HepG2 (cell line): ENCODE data around the gene YPEL3. TPM values are rescaled to one million over a fixed set of nuclear protein-coding genes. Genes with fewer than 3 reads are reported as not detected.
A peak's percentile ranks its signal among the peaks of the same experiment; 100 is the strongest.

ENCODE experiments used
- BORCS8-MEF2B ChIP-seq: sonication (generic); formaldehyde crosslinking; IDR thresholded peaks from 2 replicates; pipeline ENCODE4 v1.8.0; 2022; ENCODE audit warnings: mild to moderate bottlenecking, missing genetic modification reagents
- CC2D1A ChIP-seq: sonication (generic); formaldehyde crosslinking; IDR thresholded peaks from 2 replicates; pipeline ENCODE4 v1.8.1; 2023; ENCODE audit warnings: mild to moderate bottlenecking, missing genetic modification reagents
- CCDC6 ChIP-seq: sonication (generic); formaldehyde crosslinking; IDR thresholded peaks from 2 replicates; pipeline ENCODE4 v1.8.1; 2022; ENCODE audit warnings: mild to moderate bottlenecking, missing genetic modification reagents, moderate library complexity
- KLF11 ChIP-seq: IDR thresholded peaks from 2 replicates; pipeline ENCODE4 v1.6.1; 2016; ENCODE audit warnings: missing compliant biosample characterization
- KLF13 ChIP-seq: sonication (generic); formaldehyde crosslinking; IDR thresholded peaks from 2 replicates; pipeline ENCODE4 v1.4.0; 2020; ENCODE audit warnings: mild to moderate bottlenecking, missing genetic modification reagents
- KLF16 ChIP-seq, 2 experiments: sonication (generic) in 1 of 2; formaldehyde crosslinking in 1 of 2; IDR thresholded peaks; 2 replicates each; pipeline versions ENCODE4 v1.6.1 to v1.8.0; 2016 to 2023; ENCODE audit warnings: missing genetic modification reagents in 2 of 2, missing compliant biosample characterization in 1 of 2
- MIXL1 ChIP-seq: IDR thresholded peaks from 2 replicates; pipeline ENCODE4 v1.6.1; 2016
- RAD21 ChIP-seq: fragments of 450-650 bp; formaldehyde crosslinking; IDR thresholded peaks from 2 replicates; pipeline ENCODE4 v1.5.0; 2020; ENCODE audit warnings: mild to moderate bottlenecking
- XBP1 ChIP-seq: sonication (generic); formaldehyde crosslinking; IDR thresholded peaks from 2 replicates; pipeline ENCODE4 v1.5.0; 2020; ENCODE audit warnings: missing genetic modification reagents
- ZNF121 ChIP-seq: sonication (generic); formaldehyde crosslinking; IDR thresholded peaks from 2 replicates; pipeline ENCODE4 v1.5.0; 2020; ENCODE audit warnings: mild to moderate bottlenecking, missing genetic modification reagents
- ZNF7 ChIP-seq: IDR thresholded peaks from 2 replicates; pipeline ENCODE4 v1.6.1; 2016; ENCODE audit warnings: missing biosample characterization, missing genetic modification reagents
- polyA plus RNA-seq, 8 experiments: library from polyadenylated mRNA; depleted of rRNA in 3 of 8; stranded (reverse) in 7 of 8; unstranded in 1 of 8; fragments of >200 nt; fragmentation: Illumina TruSeq in 4 of 8; extraction: Trizol in 4 of 8; gene quantifications; 2 replicates each; pipeline versions ENCODE4 v1.2.1 to v1.2.3, GENCODE V29; 2011 to 2016; ENCODE audit warnings: low read depth in 4 of 8, missing spikeins in 1 of 8, mixed read lengths in 1 of 8; ENCODE audit not compliant: insufficient read depth in 1 of 8
- total RNA-seq, 5 experiments: library from RNA; depleted of rRNA; stranded (reverse); fragments of >200 nt; fragmentation: Illumina TruSeq; extraction: Trizol; gene quantifications; 2 replicates each; pipeline ENCODE4 v1.2.3, GENCODE V29; 2016; ENCODE audit warnings: low read depth in 1 of 5
- TF ChIP-seq, protein P1 (sequence below): sonication (generic); formaldehyde crosslinking; IDR thresholded peaks from 2 replicates; pipeline ENCODE4 v1.4.0; 2020; ENCODE audit warnings: missing genetic modification reagents, mild to moderate bottlenecking, borderline replicate concordance
- TF ChIP-seq, protein P2 (sequence below), 2 experiments: fragments of 450-650 bp in 1 of 2; sonication (generic) in 1 of 2; formaldehyde crosslinking in 1 of 2; IDR thresholded peaks; 2 replicates each; pipeline versions ENCODE4 v1.6.1 to v1.8.0; 2016 to 2022; ENCODE audit warnings: antibody characterized with exemption in 1 of 2, mild to moderate bottlenecking in 1 of 2, missing genetic modification reagents in 1 of 2
- TF ChIP-seq, protein P3 (sequence below): sonication (generic); formaldehyde crosslinking; IDR thresholded peaks from 2 replicates; pipeline ENCODE4 v1.5.0; 2020; ENCODE audit warnings: missing genetic modification reagents, mild to moderate bottlenecking, borderline replicate concordance

The YPEL3 gene
- total and polyA plus RNA-seq, 2 of the 13 experiments (the other 11 are each of a cell fraction or from before 2014, with no cell fraction given) = 5.4 to 47.0 TPM

DNA sequence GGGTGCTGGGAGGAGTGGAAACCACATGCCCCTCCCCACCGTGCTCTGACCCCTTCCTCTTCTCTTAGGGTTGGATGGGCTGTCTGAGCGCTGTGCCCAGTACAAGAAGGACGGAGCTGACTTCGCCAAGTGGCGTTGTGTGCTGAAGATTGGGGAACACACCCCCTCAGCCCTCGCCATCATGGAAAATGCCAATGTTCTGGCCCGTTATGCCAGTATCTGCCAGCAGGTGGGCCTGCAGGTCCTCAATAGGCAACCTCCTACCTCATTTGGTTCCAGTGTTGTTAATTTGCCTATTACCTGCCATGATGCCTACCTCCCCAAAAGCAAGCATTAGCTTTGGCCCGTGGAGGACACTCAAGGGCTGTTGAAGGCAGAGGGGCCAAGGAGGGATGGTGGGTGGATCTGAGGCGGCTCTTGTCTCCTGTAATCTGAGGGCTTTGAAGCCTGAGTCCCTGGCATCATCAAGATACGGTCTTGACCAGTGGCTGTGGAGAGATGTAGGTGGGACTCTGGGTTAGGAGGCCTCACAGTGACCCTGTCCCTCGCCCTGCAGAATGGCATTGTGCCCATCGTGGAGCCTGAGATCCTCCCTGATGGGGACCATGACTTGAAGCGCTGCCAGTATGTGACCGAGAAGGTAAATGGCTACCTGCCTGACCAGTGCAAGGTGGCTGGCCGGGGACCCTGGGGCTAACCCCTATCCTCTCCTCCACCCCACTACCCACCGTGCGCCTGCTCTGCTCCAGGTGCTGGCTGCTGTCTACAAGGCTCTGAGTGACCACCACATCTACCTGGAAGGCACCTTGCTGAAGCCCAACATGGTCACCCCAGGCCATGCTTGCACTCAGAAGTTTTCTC lies 27.0 kb downstream of the YPEL3 start (continued):
- TF ChIP-seq CC2D1A (CRISPR knock-in tag) (no peak), KLF13 (CRISPR knock-in tag) (0 out of 2 replicates have a peak, but pooled peaks have one; percentile 27), KLF16 (CRISPR knock-in tag; IDR thresholded peaks at IDR 0.05) (peak in 1 of 2 experiments; percentile 39; a peak in 1 of 4 replicates), XBP1 (CRISPR knock-in tag) (no peak), ZNF121 (CRISPR knock-in tag) (no peak), MIXL1 (peak; percentile 59; the same call in 1 of the 2 replicates), KLF11 (0 out of 2 replicates have a peak, but pooled peaks have one; percentile 19), ZNF7 (CRISPR knock-in tag) (no peak), CCDC6 (CRISPR knock-in tag) (0 out of 2 replicates have a peak, but pooled peaks have one; percentile 40), RAD21 (CRISPR knock-in tag) (peak; percentile 42; the same call in 1 of the 2 replicates), BORCS8-MEF2B (CRISPR knock-in tag) (peak; percentile 28; the same call in 1 of the 2 replicates)
- TF ChIP-seq, protein P1, sequence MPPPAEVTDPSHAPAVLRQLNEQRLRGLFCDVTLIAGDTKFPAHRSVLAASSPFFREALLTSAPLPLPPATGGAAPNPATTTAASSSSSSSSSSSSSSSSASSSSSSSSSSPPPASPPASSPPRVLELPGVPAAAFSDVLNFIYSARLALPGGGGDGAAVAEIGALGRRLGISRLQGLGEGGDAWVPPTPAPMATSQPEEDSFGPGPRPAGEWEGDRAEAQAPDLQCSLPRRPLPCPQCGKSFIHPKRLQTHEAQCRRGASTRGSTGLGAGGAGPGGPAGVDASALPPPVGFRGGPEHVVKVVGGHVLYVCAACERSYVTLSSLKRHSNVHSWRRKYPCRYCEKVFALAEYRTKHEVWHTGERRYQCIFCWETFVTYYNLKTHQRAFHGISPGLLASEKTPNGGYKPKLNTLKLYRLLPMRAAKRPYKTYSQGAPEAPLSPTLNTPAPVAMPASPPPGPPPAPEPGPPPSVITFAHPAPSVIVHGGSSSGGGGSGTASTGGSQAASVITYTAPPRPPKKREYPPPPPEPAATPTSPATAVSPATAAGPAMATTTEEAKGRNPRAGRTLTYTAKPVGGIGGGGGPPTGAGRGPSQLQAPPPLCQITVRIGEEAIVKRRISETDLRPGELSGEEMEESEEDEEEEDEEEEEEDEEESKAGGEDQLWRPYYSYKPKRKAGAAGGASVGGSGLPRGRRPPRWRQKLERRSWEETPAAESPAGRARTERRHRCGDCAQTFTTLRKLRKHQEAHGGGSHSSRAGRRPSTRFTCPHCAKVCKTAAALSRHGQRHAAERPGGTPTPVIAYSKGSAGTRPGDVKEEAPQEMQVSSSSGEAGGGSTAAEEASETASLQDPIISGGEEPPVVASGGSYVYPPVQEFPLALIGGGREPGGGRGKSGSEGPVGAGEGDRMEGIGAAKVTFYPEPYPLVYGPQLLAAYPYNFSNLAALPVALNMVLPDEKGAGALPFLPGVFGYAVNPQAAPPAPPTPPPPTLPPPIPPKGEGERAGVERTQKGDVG = peak; percentile 53; the same call in 1 of the 2 replicates
- TF ChIP-seq, protein P2, sequence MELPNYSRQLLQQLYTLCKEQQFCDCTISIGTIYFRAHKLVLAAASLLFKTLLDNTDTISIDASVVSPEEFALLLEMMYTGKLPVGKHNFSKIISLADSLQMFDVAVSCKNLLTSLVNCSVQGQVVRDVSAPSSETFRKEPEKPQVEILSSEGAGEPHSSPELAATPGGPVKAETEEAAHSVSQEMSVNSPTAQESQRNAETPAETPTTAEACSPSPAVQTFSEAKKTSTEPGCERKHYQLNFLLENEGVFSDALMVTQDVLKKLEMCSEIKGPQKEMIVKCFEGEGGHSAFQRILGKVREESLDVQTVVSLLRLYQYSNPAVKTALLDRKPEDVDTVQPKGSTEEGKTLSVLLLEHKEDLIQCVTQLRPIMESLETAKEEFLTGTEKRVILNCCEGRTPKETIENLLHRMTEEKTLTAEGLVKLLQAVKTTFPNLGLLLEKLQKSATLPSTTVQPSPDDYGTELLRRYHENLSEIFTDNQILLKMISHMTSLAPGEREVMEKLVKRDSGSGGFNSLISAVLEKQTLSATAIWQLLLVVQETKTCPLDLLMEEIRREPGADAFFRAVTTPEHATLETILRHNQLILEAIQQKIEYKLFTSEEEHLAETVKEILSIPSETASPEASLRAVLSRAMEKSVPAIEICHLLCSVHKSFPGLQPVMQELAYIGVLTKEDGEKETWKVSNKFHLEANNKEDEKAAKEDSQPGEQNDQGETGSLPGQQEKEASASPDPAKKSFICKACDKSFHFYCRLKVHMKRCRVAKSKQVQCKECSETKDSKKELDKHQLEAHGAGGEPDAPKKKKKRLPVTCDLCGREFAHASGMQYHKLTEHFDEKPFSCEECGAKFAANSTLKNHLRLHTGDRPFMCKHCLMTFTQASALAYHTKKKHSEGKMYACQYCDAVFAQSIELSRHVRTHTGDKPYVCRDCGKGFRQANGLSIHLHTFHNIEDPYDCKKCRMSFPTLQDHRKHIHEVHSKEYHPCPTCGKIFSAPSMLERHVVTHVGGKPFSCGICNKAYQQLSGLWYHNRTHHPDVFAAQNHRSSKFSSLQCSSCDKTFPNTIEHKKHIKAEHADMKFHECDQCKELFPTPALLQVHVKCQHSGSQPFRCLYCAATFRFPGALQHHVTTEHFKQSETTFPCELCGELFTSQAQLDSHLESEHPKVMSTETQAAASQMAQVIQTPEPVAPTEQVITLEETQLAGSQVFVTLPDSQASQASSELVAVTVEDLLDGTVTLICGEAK (IDR thresholded peaks at IDR 0.05) = no peak
- TF ChIP-seq, protein P2 (CRISPR knock-in tag; IDR thresholded peaks at IDR 0.05) = peak; percentile 53; the same call in 1 of the 2 replicates
- TF ChIP-seq, protein P3, sequence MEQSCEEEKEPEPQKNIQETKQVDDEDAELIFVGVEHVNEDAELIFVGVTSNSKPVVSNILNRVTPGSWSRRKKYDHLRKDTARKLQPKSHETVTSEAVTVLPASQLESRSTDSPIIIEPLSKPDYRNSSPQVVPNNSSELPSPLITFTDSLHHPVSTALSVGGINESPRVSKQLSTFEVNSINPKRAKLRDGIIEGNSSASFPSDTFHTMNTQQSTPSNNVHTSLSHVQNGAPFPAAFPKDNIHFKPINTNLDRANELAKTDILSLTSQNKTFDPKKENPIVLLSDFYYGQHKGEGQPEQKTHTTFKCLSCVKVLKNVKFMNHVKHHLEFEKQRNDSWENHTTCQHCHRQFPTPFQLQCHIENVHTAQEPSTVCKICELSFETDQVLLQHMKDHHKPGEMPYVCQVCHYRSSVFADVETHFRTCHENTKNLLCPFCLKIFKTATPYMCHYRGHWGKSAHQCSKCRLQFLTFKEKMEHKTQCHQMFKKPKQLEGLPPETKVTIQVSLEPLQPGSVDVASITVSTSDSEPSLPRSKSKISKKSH (CRISPR knock-in tag) = no peak; the same call in none of the 2 replicates
